K562 (cell line): Measurements from ENCODE around the gene RUNX1.

Experiments used
- CREB3 ChIP-seq: fragments of 450-650 bp; conservative IDR thresholded peaks from 2 replicates; pipeline ENCODE4 v1.6.1; 2016; ENCODE audit warnings: missing genetic modification characterization, low read depth, mild to moderate bottlenecking, missing compliant biosample characterization, moderate library complexity
- CTBP1 ChIP-seq: fragments of 450-650 bp; IDR thresholded peaks from 2 replicates; pipeline ENCODE4 v1.6.1; 2016; ENCODE audit warnings: borderline replicate concordance
- MCM3 ChIP-seq: fragments of 450-650 bp; IDR thresholded peaks from 2 replicates; pipeline ENCODE4 v1.6.1; 2016
- NRF1 ChIP-seq, 2 experiments: fragments of 450-650 bp; IDR thresholded peaks in 1 of 2; conservative IDR thresholded peaks in 1 of 2; 2 replicates each; pipeline ENCODE4 v1.6.1; 2014; ENCODE audit warnings: mild to moderate bottlenecking in 2 of 2
- PHB ChIP-seq: fragments of 250-450 bp; sonication (Bioruptor Pico); IDR thresholded peaks from 2 replicates; pipeline ENCODE4 v1.5.0; 2021
- POLR2A ChIP-seq: fragments of 450-650 bp; conservative IDR thresholded peaks from 2 replicates; pipeline ENCODE4 v1.6.1; 2016
- THAP12 ChIP-seq: fragments of 250-450 bp; sonication (Bioruptor Pico); IDR thresholded peaks from 2 replicates; pipeline ENCODE4 v1.9.0; 2021; ENCODE audit warnings: mild to moderate bottlenecking, inconsistent platforms
- YY1 ChIP-seq, 3 experiments: IDR thresholded peaks; 2 replicates each; pipeline ENCODE4 v1.6.1; 2011; ENCODE audit warnings: low read length in 2 of 3, mild to moderate bottlenecking in 2 of 3, moderate library complexity in 2 of 3, borderline replicate concordance in 1 of 3, control low read depth in 1 of 3, low read depth in 1 of 3; ENCODE audit not compliant: insufficient read depth in 3 of 3, insufficient replicate concordance in 2 of 3, control insufficient read depth in 1 of 3, insufficient read length in 1 of 3; ENCODE audit errors: extremely low read depth in 1 of 3
- TF ChIP-seq, protein P1 (sequence below): sonication (generic); formaldehyde crosslinking; IDR thresholded peaks from 2 replicates; pipeline ENCODE4 v1.8.0; 2022; ENCODE audit warnings: mild to moderate bottlenecking, missing genetic modification reagents
- TF ChIP-seq, protein P2 (sequence below), 3 experiments: IDR thresholded peaks in 2 of 3; conservative IDR thresholded peaks in 1 of 3; 2 replicates each; pipeline ENCODE4 v1.5.1; 2011 to 2012; ENCODE audit warnings: low read length in 3 of 3, mild to moderate bottlenecking in 3 of 3, control low read depth in 2 of 3, improper control_type of control experiment in 1 of 3, inconsistent platforms in 1 of 3, low read depth in 1 of 3, mixed read lengths in 1 of 3, moderate library complexity in 1 of 3; ENCODE audit not compliant: insufficient read depth in 2 of 3
- TF ChIP-seq, protein P3 (sequence below): IDR thresholded peaks from 2 replicates; pipeline ENCODE4 v1.6.1; 2011; ENCODE audit warnings: borderline replicate concordance, low read depth, mild to moderate bottlenecking, moderate library complexity, low read length; ENCODE audit not compliant: insufficient read depth, poor library complexity, severe bottlenecking

GRCh38 chr21:34994766-34995631 lies 54.1 kb downstream of the RUNX1 start:
- TF ChIP-seq, protein P1, sequence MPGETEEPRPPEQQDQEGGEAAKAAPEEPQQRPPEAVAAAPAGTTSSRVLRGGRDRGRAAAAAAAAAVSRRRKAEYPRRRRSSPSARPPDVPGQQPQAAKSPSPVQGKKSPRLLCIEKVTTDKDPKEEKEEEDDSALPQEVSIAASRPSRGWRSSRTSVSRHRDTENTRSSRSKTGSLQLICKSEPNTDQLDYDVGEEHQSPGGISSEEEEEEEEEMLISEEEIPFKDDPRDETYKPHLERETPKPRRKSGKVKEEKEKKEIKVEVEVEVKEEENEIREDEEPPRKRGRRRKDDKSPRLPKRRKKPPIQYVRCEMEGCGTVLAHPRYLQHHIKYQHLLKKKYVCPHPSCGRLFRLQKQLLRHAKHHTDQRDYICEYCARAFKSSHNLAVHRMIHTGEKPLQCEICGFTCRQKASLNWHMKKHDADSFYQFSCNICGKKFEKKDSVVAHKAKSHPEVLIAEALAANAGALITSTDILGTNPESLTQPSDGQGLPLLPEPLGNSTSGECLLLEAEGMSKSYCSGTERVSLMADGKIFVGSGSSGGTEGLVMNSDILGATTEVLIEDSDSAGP, result no peak
- TF ChIP-seq CTBP1, result no peak
- TF ChIP-seq THAP12 (CRISPR knock-in tag), result no peak
- no peak for TF ChIP-seq YY1 (IDR thresholded peaks at IDR 0.05; ENCODE audit: borderline replicate concordance in 1 of 3, control insufficient read depth in 1 of 3, extremely low read depth in 1 of 3, insufficient read depth in 3 of 3, insufficient read length in 1 of 3, insufficient replicate concordance in 2 of 3, low read depth in 1 of 3, low read length in 2 of 3)
- TF ChIP-seq PHB, result no peak
- no peak for TF ChIP-seq CREB3
- TF ChIP-seq NRF1 (conservative IDR thresholded peaks at IDR 0.05 in 1 of 2, IDR thresholded peaks at IDR 0.05 in 1 of 2), result no peak
- no peak for TF ChIP-seq MCM3
- no peak for TF ChIP-seq POLR2A
- TF ChIP-seq, protein P2, sequence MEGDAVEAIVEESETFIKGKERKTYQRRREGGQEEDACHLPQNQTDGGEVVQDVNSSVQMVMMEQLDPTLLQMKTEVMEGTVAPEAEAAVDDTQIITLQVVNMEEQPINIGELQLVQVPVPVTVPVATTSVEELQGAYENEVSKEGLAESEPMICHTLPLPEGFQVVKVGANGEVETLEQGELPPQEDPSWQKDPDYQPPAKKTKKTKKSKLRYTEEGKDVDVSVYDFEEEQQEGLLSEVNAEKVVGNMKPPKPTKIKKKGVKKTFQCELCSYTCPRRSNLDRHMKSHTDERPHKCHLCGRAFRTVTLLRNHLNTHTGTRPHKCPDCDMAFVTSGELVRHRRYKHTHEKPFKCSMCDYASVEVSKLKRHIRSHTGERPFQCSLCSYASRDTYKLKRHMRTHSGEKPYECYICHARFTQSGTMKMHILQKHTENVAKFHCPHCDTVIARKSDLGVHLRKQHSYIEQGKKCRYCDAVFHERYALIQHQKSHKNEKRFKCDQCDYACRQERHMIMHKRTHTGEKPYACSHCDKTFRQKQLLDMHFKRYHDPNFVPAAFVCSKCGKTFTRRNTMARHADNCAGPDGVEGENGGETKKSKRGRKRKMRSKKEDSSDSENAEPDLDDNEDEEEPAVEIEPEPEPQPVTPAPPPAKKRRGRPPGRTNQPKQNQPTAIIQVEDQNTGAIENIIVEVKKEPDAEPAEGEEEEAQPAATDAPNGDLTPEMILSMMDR (IDR thresholded peaks at IDR 0.05 in 2 of 3, conservative IDR thresholded peaks at IDR 0.05 in 1 of 3; ENCODE audit: insufficient read depth in 2 of 3, low read depth in 1 of 3, low read length in 3 of 3), result no peak
- TF ChIP-seq, protein P3, sequence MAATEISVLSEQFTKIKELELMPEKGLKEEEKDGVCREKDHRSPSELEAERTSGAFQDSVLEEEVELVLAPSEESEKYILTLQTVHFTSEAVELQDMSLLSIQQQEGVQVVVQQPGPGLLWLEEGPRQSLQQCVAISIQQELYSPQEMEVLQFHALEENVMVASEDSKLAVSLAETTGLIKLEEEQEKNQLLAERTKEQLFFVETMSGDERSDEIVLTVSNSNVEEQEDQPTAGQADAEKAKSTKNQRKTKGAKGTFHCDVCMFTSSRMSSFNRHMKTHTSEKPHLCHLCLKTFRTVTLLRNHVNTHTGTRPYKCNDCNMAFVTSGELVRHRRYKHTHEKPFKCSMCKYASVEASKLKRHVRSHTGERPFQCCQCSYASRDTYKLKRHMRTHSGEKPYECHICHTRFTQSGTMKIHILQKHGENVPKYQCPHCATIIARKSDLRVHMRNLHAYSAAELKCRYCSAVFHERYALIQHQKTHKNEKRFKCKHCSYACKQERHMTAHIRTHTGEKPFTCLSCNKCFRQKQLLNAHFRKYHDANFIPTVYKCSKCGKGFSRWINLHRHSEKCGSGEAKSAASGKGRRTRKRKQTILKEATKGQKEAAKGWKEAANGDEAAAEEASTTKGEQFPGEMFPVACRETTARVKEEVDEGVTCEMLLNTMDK, result no peak
